Mucosa of gallbladder (tissue), 1 donor: ENCODE measurements around the gene TFPI. TPM values are rescaled to one million over a fixed set of nuclear protein-coding genes. Genes with fewer than 3 reads are reported as not detected.
"Not testable (repeated sequence)": the region's sequence is repeated elsewhere in the genome, so short reads cannot be mapped to it uniquely, and the experiment has no call there.

Source experiments
- DNase-seq: peaks from one replicate; pipeline ENCODE4 v3.0.0-alpha.2; 2020; ENCODE audit warnings: low spot score
- total RNA-seq: library from RNA; stranded (reverse); gene quantifications from one replicate; pipeline ENCODE4 v1.2.1, GENCODE V29; 2021
- donor health status: DM: no; HTN: no; CAD: no.

The TFPI gene
- total RNA-seq, 1 donor from 2014 or later = 45.6 TPM

GRCh38 chr2:187552828-187553681, 1.2 kb downstream of the TFPI start:
- no peak for DNase-seq

- DNase-seq = no peak
These were observed 1.9 kb downstream of the TFPI start for GRCh38 chr2:187552381-187552780.

GRCh38 chr2:187550857-187551256, 3.4 kb downstream of the TFPI start:
- DNase-seq = no peak

GRCh38 chr2:187549951-187550555, 4.2 kb downstream of the TFPI start:
- no peak for DNase-seq

- no peak for DNase-seq
These were observed 5.0 kb downstream of the TFPI start for GRCh38 chr2:187549193-187549592.

GRCh38 chr2:187548656-187549055, 5.6 kb downstream of the TFPI start:
- no peak for DNase-seq

- DNase-seq = peak; percentile 40
These were observed 6.8 kb downstream of the TFPI start for GRCh38 chr2:187547353-187547979.

GRCh38 chr2:187546762-187547333, 7.4 kb downstream of the TFPI start:
- no peak for DNase-seq

- DNase-seq = no peak
These were observed 8.9 kb downstream of the TFPI start for GRCh38 chr2:187545238-187545751.

GRCh38 chr2:187544371-187545080, 9.7 kb downstream of the TFPI start:
- no peak for DNase-seq

- DNase-seq = no peak
These were observed 10.7 kb downstream of the TFPI start for GRCh38 chr2:187543488-187543887.

- DNase-seq = no peak
These were observed 12.1 kb downstream of the TFPI start for GRCh38 chr2:187542123-187542522.

- peak; percentile 29 for DNase-seq
These were observed 12.8 kb downstream of the TFPI start for GRCh38 chr2:187541086-187542085.

GRCh38 chr2:187538222-187538621, 16.0 kb downstream of the TFPI start:
- not testable (repeated sequence) for DNase-seq

GRCh38 chr2:187535381-187535780, 18.9 kb downstream of the TFPI start:
- DNase-seq = not testable (repeated sequence)

GRCh38 chr2:187532333-187533120, 21.7 kb downstream of the TFPI start:
- DNase-seq = no peak

- DNase-seq = no peak
These were observed 24.1 kb downstream of the TFPI start for GRCh38 chr2:187529977-187530721.

- DNase-seq = no peak
These were observed 24.8 kb downstream of the TFPI start for GRCh38 chr2:187529248-187529976.
